Psoas muscle (tissue), 8 donors: Measurements from ENCODE around the gene CTSG. TPM values are rescaled to one million over a fixed set of nuclear protein-coding genes. Genes with fewer than 3 reads are reported as not detected.

Source experiments
- ATAC-seq, 4 donors: fragments of 200-7000 bp; cut with Tn5 transposase; one replicate each; pipeline ENCODE4 v1.9.1; 2020; ENCODE audit warnings: moderate library complexity in 3 of 4, mild to moderate bottlenecking in 2 of 4
- DNase-seq, 2 donors: peaks; one replicate each; pipeline ENCODE4 v3.0.0-alpha.2; 2020
- H3K27ac ChIP-seq: fragments of 200-600 bp; one replicate; pipeline ENCODE4 v1.8.0; 2022
- H3K27me3 ChIP-seq, 3 donors: fragments of 200-600 bp in 1 of 3; one replicate each; pipeline versions ENCODE4 v1.6.1 to v1.8.0; 2013 to 2022; ENCODE audit warnings: low read length in 2 of 3, mild to moderate bottlenecking in 2 of 3, moderate library complexity in 1 of 3; ENCODE audit not compliant: insufficient read depth in 3 of 3
- H3K36me3 ChIP-seq, 2 donors: fragments of 200-600 bp in 1 of 2; one replicate each; pipeline versions ENCODE4 v1.6.1 to v1.8.0; 2013 to 2022; ENCODE audit warnings: low read depth in 1 of 2, mild to moderate bottlenecking in 1 of 2, moderate library complexity in 1 of 2; ENCODE audit not compliant: insufficient read depth in 1 of 2
- H3K4me1 ChIP-seq: fragments of 200-600 bp; one replicate; pipeline ENCODE4 v1.8.0; 2022
- H3K4me3 ChIP-seq: fragments of 200-600 bp; one replicate; pipeline ENCODE4 v1.8.0; 2022; ENCODE audit warnings: mild to moderate bottlenecking
- H3K9me3 ChIP-seq: fragments of 200-600 bp; one replicate; pipeline ENCODE4 v1.8.0; 2022
- WGBS, 3 donors: extraction: QIAGEN DNeasy Blood & Tissue Kit; methylation state at CpG; one replicate each; pipeline versions ENCODE4 v1.1.6 to v1.1.7; 2013; 5-methylcytosine and 5-hydroxymethylcytosine counted together
- intact Hi-C, 2 donors: fragments of 100-400 bp; cut with DNase I; formaldehyde crosslinking; loops; one replicate each; pipeline versions ENCODE4 v1.11.0 to v1.14.2; 2022
- long read RNA-seq, 2 donors: library from polyadenylated mRNA; unstranded; transcript quantifications; one replicate each; pipeline ENCODE4 v2.0.0, GENCODE V29; 2021
- polyA plus RNA-seq, 3 donors: library from polyadenylated mRNA; stranded (reverse); fragments of 200-250 nt; gene quantifications; one replicate each; pipeline ENCODE4 v1.2.3, GENCODE V29; 2013
- total RNA-seq, 4 donors: library from RNA; stranded (reverse); fragmentation: NEBNext Ultra II Directional in 2 of 4; extraction: Animal tissue kit (Norgen Biotek cat#: 25700) in 2 of 4; gene quantifications; one replicate each; pipeline versions ENCODE4 v1.2.1 to v1.2.4, GENCODE V29; 2021 to 2023
- TF ChIP-seq, protein P1 (sequence below): fragments of 200-600 bp; IDR thresholded peaks from one replicate; pipeline ENCODE4 v1.8.0; 2022; ENCODE audit warnings: antibody characterized with exemption
- donor health status: healthy with polysubstance abuse.
- donor health status: DM: no; HTN: no; CAD: no; lungs with moderate emphysema.
- donor health status: Bipolar disorder and iron deficiency.
- donor health status: healthy.
- donor health status: DM: yes; HTN: yes; CAD: no.
- donor health status: DM: no; HTN: no; CAD: no.
- donor health status: DM: no; HTN: no; CAD: no.
- donor health status: DM: yes; HTN: yes; CAD: no.

CTSG gene, protein sequence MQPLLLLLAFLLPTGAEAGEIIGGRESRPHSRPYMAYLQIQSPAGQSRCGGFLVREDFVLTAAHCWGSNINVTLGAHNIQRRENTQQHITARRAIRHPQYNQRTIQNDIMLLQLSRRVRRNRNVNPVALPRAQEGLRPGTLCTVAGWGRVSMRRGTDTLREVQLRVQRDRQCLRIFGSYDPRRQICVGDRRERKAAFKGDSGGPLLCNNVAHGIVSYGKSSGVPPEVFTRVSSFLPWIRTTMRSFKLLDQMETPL
- total RNA-seq: 1 to 10 TPM in 2 of 4 donors, under 1 TPM in 2; 0.52 to 2.4 (median 1.6) TPM
- polyA plus RNA-seq: 1 to 10 TPM in 1 of 3 donors, under 1 TPM in 2; 0.13 to 1.1 (median 0.25) TPM
- long read RNA-seq, donor 1: 0 reads
- long read RNA-seq, donor 2: 0 reads

DNA sequence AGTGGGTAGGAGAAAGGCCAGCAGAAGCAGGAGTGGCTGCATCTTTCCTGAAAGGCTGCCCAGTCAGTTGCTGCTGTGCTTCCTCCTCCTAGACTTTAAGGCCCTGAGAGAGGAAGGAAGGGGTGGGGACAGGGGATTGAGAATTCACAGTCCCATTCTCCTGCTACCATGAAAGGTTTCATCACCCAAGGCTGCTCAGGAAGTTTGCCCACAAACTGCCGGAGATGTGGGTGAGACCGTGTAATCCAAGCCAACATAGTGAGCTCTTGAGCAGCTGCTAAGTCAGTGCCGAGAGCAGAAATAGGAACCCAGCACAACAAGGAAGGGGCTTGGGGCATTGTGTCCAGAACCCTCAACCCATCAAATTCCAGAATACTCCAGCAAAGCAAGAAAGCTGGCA is at the start of gene CTSG:
Gene CTSG (minus strand): TSS at position 69 of the 400 bp plus-strand sequence. CDS start 27 bp downstream, at position 42.
- WGBS, 3 donors: 30 to 35% (median 30%) methylated on average over 3 of the region's 3 CpGs
- H3K9me3 ChIP-seq: no peaks in the 10 kb centered on the region
- no peaks in the 10 kb centered on the region for H3K4me1 ChIP-seq
- no peak for DNase-seq
- no peaks in the 10 kb centered on the region for H3K27me3 ChIP-seq
- ATAC-seq: no peak
- H3K27ac ChIP-seq: no peak within 1 kb of the TSS
- intact Hi-C loops: no loop called here
- H3K4me3 ChIP-seq: no peak within 1 kb of the TSS
- TF ChIP-seq, protein P1, sequence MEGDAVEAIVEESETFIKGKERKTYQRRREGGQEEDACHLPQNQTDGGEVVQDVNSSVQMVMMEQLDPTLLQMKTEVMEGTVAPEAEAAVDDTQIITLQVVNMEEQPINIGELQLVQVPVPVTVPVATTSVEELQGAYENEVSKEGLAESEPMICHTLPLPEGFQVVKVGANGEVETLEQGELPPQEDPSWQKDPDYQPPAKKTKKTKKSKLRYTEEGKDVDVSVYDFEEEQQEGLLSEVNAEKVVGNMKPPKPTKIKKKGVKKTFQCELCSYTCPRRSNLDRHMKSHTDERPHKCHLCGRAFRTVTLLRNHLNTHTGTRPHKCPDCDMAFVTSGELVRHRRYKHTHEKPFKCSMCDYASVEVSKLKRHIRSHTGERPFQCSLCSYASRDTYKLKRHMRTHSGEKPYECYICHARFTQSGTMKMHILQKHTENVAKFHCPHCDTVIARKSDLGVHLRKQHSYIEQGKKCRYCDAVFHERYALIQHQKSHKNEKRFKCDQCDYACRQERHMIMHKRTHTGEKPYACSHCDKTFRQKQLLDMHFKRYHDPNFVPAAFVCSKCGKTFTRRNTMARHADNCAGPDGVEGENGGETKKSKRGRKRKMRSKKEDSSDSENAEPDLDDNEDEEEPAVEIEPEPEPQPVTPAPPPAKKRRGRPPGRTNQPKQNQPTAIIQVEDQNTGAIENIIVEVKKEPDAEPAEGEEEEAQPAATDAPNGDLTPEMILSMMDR: no peak
- H3K36me3 ChIP-seq: no peaks in the 10 kb centered on the region

DNA sequence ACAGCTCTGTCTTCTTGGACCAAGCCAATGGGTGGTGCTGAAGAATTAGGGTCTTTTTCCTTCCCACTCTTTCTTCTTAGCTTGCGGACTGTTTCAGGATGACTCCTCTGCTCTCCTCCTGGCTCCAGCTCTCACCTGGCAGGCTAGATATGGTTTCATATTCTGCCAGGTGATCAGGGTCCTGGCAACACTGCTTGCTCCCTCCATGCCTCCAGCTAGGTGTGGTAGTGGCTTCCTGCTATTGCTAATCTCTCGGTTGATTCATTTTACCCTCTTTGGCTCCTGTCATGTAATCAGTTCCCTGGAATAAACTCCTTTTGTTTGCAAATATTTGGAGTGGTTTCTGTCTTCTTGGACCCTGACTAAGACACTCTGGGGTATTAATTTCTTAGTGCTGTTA is 37.7 kb upstream of the CTSG start:
- peaks cover 3% of the 10 kb centered on the region for H3K9me3 ChIP-seq
- no peak overlapping the region for H3K27ac ChIP-seq
- TF ChIP-seq, protein P1: no peak
- 79 to 87% (median 80%) methylated on average over 2 of the region's 2 CpGs for WGBS, 3 donors
- no peaks in the 10 kb centered on the region for H3K36me3 ChIP-seq
- H3K27me3 ChIP-seq: no peaks in the 10 kb centered on the region
- ATAC-seq (no peak), DNase-seq (no peak)
- intact Hi-C loops: no loop called here
- no peaks in the 10 kb centered on the region for H3K4me1 ChIP-seq
- H3K4me3 ChIP-seq: no peak overlapping the region

DNA sequence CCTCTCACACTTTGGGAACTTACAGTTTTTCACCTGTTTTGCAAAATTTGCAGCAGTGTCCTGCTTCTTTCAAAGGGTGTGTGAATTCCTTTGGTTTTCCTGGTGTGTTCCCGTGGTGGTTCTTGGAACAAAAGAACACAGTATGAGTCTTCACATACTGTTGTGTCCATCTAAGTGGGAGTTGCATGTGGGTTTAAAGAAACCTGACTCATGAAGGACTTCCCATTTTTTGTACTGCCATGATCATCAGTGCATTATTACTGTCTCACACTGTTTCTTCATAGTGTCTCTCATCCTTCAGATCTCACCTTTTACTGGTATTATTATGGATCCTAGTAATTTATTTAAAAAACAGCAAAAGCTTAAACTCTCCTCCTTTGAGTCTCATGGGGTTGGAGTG is 37.2 kb upstream of the CTSG start:
- Histone ChIP-seq H3K9me3 (peaks cover 3% of the 10 kb centered on the region), H3K4me1 (no peaks in the 10 kb centered on the region), H3K27me3 (no peaks in the 10 kb centered on the region), H3K27ac (no peak overlapping the region), H3K4me3 (no peak overlapping the region), H3K36me3 (no peaks in the 10 kb centered on the region)
- 58 to 59% (median 58%) methylated on average over 1 of the region's 1 CpG for WGBS, 3 donors
- DNase-seq: no peak
- no peak for ATAC-seq
- TF ChIP-seq, protein P1: no peak
- intact Hi-C loops: no loop called here

DNA sequence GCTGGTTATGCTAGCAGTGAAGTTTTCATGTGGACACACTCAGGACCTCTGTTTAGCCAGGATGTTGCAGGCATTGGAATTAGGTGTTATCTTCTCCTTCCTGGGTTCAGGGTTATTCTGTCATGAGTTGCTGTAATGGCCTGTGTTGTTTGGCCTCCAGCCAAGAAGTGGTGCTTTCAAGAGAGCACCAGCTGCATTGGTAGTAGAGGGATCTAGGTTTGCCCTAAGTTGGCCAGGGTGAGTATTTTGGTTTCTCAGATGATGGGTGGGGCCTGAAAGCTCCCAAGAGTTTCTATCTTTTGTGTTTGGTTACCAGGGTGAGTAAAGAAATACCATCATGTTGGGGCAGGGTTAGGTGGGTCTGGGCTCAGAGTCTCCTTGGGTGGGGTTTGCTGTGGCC is 36.1 kb upstream of the CTSG start:
- Histone ChIP-seq H3K27me3 (no peaks in the 10 kb centered on the region), H3K27ac (no peak overlapping the region), H3K4me3 (no peak overlapping the region), H3K36me3 (no peaks in the 10 kb centered on the region), H3K9me3 (peaks cover 3% of the 10 kb centered on the region), H3K4me1 (no peaks in the 10 kb centered on the region)
- ATAC-seq (no peak), DNase-seq (no peak)
- TF ChIP-seq, protein P1: no peak
- intact Hi-C loops: no loop called here
